Ascending aorta (tissue), 2 donors: Measurements from ENCODE around the gene SLITRK3. TPM values are rescaled to one million over a fixed set of nuclear protein-coding genes. Genes with fewer than 3 reads are reported as not detected.
A peak's percentile ranks its signal among the peaks of the same experiment; 100 is the strongest.

Source experiments
- DNase-seq, 2 donors: peaks; one replicate each; pipeline ENCODE4 v3.0.0-alpha.2; 2019; ENCODE audit warnings: low spot score in 2 of 2
- H3K27ac ChIP-seq, 2 donors: fragments of 200-600 bp; sonication (generic); one replicate each; pipeline ENCODE4 v1.5.1; 2016 to 2017; ENCODE audit warnings: mild to moderate bottlenecking in 1 of 2
- H3K27me3 ChIP-seq: fragments of 200-600 bp; sonication (generic); one replicate; pipeline ENCODE4 v1.5.1; 2017
- H3K36me3 ChIP-seq, 2 donors: fragments of 200-600 bp; sonication (generic); one replicate each; pipeline ENCODE4 v1.5.1; 2016
- H3K4me1 ChIP-seq, 2 donors: fragments of 200-600 bp; sonication (generic); one replicate each; pipeline ENCODE4 v1.5.1; 2016 to 2017; ENCODE audit warnings: mild to moderate bottlenecking in 1 of 2
- H3K4me3 ChIP-seq, 2 donors: fragments of 200-600 bp; sonication (generic); one replicate each; pipeline ENCODE4 v1.5.1; 2016 to 2017; ENCODE audit warnings: mild to moderate bottlenecking in 1 of 2
- H3K9me3 ChIP-seq, 2 donors: fragments of 200-600 bp; sonication (generic); one replicate each; pipeline ENCODE4 v1.5.1; 2016
- intact Hi-C: fragments of 100-400 bp; cut with DNase I; formaldehyde crosslinking; loops from one replicate; pipeline ENCODE4 v1.15.1; 2023
- total RNA-seq: library from RNA; depleted of rRNA; stranded (reverse); fragments of >200 nt; gene quantifications from one replicate; pipeline ENCODE4 v1.1.0, GENCODE V29; 2016
- TF ChIP-seq, protein P1 (sequence below), 3 experiments: fragments of 200-600 bp in 2 of 3; fragments of 450-650 bp in 1 of 3; sonication (generic) in 2 of 3; IDR thresholded peaks; one replicate each; pipeline ENCODE4 v1.5.1; 2016 to 2019; ENCODE audit warnings: antibody characterized with exemption in 3 of 3, mild to moderate bottlenecking in 1 of 3, moderate library complexity in 1 of 3

Gene SLITRK3
- total RNA-seq, 1 donor from 2014 or later, result not detected

DNA sequence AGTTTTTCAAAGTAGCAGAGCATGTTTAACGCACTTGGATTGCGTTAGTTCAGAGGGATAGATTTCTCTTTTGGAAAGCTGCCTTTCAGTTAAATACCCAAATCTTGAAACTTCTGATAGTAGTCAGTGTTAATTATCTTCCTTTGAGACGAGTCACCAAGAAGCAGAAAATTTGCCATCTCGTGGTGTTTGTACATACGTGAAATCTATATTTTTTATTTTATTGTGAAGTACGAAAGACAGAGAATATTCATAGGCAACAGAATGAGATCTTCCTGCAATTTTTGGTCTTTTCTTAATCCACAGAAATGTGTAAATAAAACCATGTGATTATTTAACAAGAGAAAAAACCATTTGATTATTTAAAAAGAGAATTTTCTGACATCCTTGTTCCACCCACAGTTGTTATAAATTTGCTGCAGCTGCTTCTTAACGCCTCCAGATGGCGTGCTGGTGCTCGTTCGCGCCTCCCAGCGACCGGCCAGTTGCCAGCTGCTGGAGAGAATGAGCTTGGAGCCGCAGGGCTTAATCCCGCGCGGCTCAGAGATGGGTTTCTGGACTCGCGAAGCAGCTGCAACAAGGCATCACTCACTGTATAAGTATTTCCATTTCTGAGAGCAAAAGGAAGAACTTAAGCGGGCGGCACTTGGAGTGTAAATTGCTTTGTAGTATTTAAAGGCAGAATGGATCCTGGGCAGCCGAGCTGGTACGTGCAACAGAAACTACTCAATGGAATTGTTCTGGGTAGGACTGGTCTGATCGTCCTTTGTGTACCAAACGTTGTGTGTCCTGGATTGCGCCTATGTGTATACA is 10.5 kb upstream of the SLITRK3 start:
- DNase-seq, result peak in 1 of 2 donors; percentile 69
- TF ChIP-seq, protein P1, sequence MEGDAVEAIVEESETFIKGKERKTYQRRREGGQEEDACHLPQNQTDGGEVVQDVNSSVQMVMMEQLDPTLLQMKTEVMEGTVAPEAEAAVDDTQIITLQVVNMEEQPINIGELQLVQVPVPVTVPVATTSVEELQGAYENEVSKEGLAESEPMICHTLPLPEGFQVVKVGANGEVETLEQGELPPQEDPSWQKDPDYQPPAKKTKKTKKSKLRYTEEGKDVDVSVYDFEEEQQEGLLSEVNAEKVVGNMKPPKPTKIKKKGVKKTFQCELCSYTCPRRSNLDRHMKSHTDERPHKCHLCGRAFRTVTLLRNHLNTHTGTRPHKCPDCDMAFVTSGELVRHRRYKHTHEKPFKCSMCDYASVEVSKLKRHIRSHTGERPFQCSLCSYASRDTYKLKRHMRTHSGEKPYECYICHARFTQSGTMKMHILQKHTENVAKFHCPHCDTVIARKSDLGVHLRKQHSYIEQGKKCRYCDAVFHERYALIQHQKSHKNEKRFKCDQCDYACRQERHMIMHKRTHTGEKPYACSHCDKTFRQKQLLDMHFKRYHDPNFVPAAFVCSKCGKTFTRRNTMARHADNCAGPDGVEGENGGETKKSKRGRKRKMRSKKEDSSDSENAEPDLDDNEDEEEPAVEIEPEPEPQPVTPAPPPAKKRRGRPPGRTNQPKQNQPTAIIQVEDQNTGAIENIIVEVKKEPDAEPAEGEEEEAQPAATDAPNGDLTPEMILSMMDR (IDR thresholded peaks at IDR 0.05), result peak; percentile 20 to 84 (median 73)
- Histone ChIP-seq H3K27me3 (no peaks in the 10 kb centered on the region), H3K9me3 (no peaks in the 10 kb centered on the region), H3K36me3 (no peaks in the 10 kb centered on the region), H3K4me3 (peak overlapping the region; percentile 40 to 47), H3K27ac (no peak overlapping the region), H3K4me1 (no peaks in the 10 kb centered on the region)
- intact Hi-C loops, result no loop called here

DNA sequence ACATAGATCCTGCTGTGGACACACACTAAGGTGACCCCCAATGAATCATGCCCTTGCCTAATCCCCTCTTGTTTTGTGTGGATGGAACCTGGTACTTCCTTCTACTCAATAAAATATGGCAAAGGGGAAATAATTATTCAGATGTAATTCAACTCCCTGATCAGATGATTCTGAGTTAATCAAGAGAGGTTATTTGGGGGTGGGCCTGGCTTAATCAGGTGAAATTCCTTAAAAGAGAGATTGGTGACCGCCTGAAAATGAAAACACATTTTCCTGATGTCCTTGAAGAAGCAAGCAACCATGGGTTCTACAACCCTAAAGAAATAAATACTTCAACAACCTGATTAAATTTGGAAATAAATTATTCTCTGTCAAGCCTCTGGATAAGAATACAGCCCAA is 8.3 kb upstream of the SLITRK3 start:
- Histone ChIP-seq H3K4me3 (no peak overlapping the region), H3K4me1 (no peaks in the 10 kb centered on the region), H3K9me3 (no peaks in the 10 kb centered on the region), H3K27me3 (no peaks in the 10 kb centered on the region), H3K27ac (no peak overlapping the region), H3K36me3 (no peaks in the 10 kb centered on the region)
- DNase-seq, result no peak
- intact Hi-C loops, result no loop called here
- TF ChIP-seq, protein P1 (IDR thresholded peaks at IDR 0.05), result no peak

DNA sequence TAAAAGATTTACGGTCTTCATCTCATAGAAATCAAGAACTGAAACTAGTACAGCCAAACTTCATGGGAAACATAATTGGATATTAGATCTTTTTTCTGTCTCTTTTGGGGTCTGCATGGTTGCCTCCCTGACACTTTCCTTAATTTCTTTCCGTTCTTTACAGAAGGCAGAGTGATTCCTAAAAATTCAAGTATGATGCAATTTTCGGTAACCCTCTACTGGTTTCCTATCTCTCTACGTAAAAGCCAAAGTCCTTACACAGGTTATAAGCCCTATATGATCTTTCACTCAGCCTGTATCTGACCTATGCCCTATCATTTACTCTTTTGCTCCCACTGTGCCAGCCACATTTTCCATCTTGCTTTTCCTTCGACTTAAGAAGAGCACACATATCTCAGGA is 6.8 kb upstream of the SLITRK3 start:
- no peaks in the 10 kb centered on the region for H3K36me3 ChIP-seq
- no peaks in the 10 kb centered on the region for H3K4me1 ChIP-seq
- H3K27me3 ChIP-seq, result no peaks in the 10 kb centered on the region
- DNase-seq, result no peak
- no peak overlapping the region for H3K27ac ChIP-seq
- intact Hi-C loops, result no loop called here
- TF ChIP-seq, protein P1 (IDR thresholded peaks at IDR 0.05), result no peak
- H3K4me3 ChIP-seq, result no peak overlapping the region
- no peaks in the 10 kb centered on the region for H3K9me3 ChIP-seq

DNA sequence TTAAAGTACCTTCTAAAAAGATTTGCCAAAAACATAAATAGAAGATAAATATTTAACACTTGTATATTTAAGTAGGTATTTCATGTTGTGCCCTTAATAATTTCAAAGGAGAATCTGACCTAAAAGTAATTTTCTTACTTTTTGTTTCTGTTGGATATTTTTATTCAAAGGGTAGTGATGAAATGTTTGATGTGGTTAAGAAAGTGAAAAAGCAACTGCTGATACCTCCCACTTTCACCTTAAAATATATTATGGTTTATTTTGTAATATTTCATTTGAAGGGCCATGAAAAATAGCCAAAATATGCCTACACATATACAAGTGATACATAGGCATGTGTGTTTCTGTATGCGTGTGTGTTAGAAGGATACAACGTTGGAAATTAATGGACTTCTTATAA is 5.8 kb upstream of the SLITRK3 start:
- H3K4me3 ChIP-seq, result no peak overlapping the region
- DNase-seq, result no peak
- H3K36me3 ChIP-seq, result no peaks in the 10 kb centered on the region
- H3K27me3 ChIP-seq, result no peaks in the 10 kb centered on the region
- intact Hi-C loops, result no loop called here
- H3K4me1 ChIP-seq, result peaks cover 0 to 4% of the 10 kb centered on the region in 2 donors
- TF ChIP-seq, protein P1 (IDR thresholded peaks at IDR 0.05), result no peak
- no peak overlapping the region for H3K27ac ChIP-seq
- no peaks in the 10 kb centered on the region for H3K9me3 ChIP-seq

DNA sequence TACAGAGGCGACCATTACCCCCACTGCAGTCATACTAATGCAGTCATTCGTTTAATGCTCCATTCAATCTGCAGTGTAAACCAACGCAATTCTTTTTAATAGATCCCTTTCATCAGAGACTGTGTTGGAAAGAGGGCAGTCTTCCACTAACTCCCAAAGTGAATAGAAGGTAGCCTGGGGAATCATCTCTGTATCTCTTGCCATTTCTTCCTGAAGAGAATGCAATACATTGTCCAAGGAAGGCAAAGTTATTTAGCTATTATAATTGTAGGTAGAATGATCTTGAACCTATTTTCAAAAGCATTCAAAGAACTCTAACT is 1.3 kb upstream of the SLITRK3 start:
- H3K9me3 ChIP-seq, result no peaks in the 10 kb centered on the region
- no peaks in the 10 kb centered on the region for H3K36me3 ChIP-seq
- intact Hi-C loops, result no loop called here
- H3K27me3 ChIP-seq, result peaks cover 3% of the 10 kb centered on the region
- peak overlapping the region in 1 of 2 donors; percentile 28 for H3K4me3 ChIP-seq
- peaks cover 3 to 19% of the 10 kb centered on the region in 2 donors for H3K4me1 ChIP-seq
- no peak for DNase-seq
- no peak overlapping the region for H3K27ac ChIP-seq
- TF ChIP-seq, protein P1 (IDR thresholded peaks at IDR 0.05), result no peak
